HG03342 (cell line): Measurements from ENCODE around the gene GM2A.
"Not testable (repeated sequence)": the region's sequence is repeated elsewhere in the genome, so short reads cannot be mapped to it uniquely, and the experiment has no call there.

Experiments used
- ATAC-seq: cut with Tn5 transposase; IDR thresholded peaks from one replicate; pipeline ENCODE4 v1.9.1; 2021; ENCODE audit warnings: mild to moderate bottlenecking, moderate library complexity; ENCODE audit not compliant: unreplicated experiment

Gene GM2A

GRCh38 chr5:151284392-151284967, 31.5 kb downstream of the GM2A start:
- no peak for ATAC-seq

- ATAC-seq, result no peak
Measured at GRCh38 chr5:151285683-151286082, 32.7 kb downstream of the GM2A start.

DNA sequence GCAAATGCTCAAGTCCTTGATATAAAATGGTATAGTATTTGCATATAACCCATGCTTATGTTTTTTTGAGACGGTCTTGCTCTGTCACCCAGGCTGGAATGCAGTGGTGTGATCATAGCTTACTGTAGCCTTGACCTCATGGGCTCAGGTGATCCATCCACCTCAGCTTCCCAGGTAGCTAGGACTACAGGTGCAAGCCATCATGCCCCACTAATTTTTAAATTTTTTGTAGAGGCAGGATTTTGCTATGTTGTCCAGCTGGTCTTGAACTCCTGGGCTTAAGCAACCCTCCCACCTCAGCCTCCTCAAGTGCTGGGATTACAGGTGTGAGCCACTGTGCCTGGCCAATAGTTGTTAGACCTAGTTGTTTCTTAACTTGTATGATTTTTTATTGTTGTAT, 33.3 kb downstream of the GM2A start:
- ATAC-seq, result no peak

GRCh38 chr5:151288180-151288579, 35.2 kb downstream of the GM2A start:
- ATAC-seq, result no peak

DNA sequence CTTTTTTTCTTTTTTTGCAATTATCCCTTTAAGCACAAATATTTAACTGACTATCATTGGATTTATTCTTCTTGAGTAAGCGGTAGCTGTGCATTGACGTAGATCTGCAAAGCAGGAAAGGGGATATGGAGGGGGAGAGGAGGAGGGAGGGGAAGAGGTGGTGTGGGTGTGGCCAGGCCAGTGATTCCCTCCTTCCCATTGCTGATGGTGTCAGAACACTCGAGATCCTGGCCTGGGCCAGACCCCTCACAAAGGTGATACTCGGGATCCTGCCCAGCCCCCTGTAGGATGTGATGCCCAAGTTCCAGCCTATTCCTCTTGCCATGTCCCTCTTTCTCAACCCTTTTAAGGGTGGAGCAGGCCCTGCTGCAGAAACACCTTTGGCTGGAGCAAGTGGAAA, 40.6 kb downstream of the GM2A start:
- no peak for ATAC-seq

DNA sequence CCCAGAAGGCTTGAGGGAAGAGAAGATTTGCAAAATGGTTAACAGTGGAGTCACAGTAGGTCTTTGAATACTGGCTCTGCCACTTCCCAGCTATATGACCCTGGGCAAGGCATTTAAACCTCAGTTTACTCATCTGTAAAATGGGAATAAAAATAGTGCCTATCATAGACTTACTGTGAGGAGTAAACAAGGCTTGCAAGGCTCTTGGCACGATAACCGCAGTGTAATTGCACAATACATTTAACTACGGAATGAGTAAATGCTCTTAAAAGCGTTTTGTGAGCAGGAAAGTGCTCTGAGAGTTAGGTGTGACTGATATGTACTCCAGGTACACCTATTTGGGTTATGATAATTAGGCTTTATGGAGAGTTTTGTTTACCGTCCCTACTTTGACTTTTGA, 42.2 kb downstream of the GM2A start:
- no peak for ATAC-seq

DNA sequence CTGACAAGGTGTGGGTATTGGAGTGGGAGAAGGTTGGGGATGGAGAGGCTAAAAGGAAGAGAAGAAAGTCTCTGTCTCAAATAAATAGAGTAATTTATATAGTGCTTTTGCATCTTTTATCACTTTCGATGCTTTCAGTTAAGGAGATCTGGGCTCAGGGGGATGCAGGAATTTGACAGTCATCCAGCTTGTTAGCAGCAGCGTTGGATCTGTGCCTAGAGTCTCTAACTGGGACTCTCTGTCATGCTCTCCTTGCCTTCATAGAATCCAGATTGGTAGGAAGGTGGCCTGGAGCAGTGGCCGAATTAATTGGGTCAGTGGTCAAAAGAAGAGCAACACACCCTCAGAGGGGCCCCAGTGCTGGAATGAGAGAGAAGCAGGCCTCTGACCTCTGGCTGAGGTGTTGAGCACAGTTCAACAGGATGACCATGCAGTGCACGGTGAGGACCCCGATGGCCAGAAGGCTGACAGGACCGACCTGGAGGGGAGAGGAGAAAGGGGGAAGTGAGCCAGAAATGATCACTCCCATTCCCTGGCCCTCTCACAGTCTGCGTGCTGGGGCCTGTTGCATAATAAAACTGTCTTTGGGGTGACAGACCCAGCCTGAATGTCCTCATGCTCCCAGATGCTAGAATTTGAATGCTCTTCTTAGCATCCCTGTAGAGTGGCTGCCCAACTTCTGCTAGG, 42.9 kb downstream of the GM2A start:
- no peak for ATAC-seq

DNA sequence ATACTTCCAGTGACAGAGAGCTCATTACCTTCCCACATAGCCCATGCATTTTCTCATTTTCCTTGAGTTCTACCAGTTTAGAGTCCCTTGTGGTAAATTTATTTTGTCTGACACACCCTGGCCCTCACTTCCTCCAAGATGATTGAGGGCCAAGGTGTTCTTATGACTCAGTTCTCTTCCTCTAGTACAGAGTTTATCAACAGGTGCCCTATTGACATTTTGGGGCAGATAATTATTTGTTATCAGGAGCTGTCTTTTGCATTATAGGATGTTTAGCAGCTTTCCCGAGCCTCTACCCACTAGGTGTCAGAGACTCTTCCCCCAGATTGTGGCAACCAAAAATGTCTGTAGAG, 43.5 kb downstream of the GM2A start:
- no peak for ATAC-seq

DNA sequence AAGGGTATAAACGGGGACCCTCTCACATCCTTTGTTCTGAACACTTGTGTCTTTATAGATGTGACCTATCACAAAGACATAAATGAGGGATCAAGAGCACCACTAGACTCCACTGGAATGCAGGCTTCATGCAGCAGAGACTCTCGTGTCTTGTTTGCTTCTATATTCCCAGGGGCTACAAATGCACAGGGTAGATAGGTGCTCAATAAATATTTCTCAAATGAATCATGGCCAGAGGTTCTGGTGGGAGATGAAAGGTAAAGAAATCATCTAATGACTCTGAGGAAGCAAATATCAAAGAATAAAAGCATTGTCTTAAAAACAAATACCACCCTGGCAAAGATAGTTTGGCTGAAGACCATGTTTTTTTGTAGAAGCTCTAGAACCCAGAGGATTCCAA, 44.0 kb downstream of the GM2A start:
- no peak for ATAC-seq

DNA sequence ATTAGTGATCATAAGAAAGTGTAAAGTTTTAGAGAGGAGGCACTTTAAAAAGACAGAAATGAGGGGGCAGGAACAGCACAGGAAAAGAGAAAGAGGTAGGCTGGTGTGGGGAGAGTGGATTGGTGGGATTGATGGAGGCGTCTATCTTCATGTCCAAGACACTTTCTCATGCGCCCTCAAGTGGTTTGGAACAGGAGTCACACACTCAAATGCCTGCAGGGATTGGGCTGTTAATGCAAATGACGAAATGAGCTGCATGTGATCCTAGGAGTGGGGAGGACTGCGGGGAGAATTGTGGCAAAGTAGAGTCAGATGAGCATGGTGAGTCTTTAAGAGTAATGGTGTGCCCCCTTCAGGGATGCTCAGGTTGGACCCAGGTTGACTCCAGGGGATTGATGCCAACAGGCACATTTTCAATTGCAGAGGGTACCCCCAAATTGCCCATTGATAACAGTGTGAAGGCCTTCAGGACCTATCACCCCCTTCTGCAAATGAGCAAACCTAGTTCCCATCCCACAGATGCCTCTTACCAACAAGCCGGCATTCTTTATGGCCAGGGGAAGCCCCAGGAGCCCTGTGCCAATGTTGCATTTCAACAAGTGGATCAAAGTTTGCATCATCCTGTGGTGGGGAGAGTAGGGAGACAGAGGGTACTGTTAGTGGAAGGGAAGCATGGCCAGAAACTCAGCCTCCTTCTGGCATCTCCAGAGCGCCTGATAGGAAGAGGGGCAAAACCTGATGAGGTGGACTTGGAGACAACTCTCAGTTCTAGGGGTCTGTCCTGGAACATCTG, 45.3 kb downstream of the GM2A start:
- peak; percentile 84 for ATAC-seq

DNA sequence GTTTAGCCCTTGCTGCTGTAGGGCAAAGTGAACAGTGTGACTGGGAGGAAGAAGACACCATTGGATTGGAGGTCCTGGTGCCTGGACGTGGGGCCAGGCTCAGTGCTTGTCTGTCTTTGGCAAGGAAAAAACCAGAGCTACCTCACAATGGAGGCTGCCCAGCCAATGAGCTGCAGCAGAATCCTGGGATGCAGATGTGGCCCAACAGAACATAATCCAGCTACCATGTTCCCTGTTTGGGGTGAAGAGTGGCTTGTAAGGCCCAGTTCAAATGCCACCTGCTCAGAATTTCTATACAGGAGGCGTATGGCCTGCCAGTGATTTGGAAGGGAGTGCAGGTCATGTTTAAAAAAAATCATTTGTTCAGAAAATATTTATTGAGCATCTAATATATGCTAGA, 50.7 kb downstream of the GM2A start, which contains the start of gene SLC36A3:
Gene SLC36A3 (minus strand): TSS at position 101 of the 400 bp plus-strand sequence. CDS start 412 bp downstream, outside the sequence.
- no peak for ATAC-seq

- not testable (repeated sequence) for ATAC-seq
Measured at GRCh38 chr5:151309266-151309665, 56.3 kb downstream of the GM2A start.

DNA sequence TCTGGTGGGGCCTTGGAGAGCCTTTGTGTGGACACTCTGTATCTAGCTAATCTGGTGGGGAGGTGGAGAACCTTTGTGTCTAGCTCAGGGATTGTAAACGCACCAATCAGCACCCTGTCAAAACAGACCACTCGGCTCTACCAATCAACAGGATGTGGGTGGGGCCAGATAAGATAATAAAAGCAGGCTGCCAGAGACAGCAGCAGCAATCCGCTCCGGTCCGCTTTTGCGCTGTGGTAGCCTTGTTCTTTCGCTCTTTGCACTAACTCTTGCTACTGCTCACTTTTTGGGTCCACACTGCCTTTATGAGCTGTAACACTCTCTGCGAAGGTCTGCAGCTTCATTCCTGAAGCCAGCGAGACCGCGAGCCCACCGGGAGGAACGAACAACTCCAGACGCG, 56.8 kb downstream of the GM2A start:
- not testable (repeated sequence) for ATAC-seq

GRCh38 chr5:151310932-151311331, 57.9 kb downstream of the GM2A start:
- ATAC-seq, result no peak

- ATAC-seq, result no peak
Measured at GRCh38 chr5:151312756-151313324, 59.9 kb downstream of the GM2A start.

DNA sequence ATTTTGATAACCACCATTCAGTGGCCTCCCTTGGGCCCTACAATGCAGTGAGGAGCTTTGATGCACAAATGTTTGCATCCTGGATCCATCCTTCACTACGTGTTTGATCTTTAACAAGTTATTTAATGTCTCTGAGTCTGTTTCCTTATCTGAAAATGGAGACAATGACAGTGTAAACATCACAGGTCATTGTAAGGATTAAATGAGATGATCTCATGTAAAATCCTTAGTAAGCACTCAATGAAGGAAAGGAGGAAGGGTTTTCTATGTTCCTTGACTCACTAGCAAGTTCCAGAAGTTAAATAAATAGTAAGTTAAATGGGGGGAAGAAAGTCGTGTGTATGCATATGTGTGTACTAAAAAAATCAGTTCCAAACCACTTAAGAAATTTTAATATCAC, 60.4 kb downstream of the GM2A start:
- ATAC-seq, result no peak

DNA sequence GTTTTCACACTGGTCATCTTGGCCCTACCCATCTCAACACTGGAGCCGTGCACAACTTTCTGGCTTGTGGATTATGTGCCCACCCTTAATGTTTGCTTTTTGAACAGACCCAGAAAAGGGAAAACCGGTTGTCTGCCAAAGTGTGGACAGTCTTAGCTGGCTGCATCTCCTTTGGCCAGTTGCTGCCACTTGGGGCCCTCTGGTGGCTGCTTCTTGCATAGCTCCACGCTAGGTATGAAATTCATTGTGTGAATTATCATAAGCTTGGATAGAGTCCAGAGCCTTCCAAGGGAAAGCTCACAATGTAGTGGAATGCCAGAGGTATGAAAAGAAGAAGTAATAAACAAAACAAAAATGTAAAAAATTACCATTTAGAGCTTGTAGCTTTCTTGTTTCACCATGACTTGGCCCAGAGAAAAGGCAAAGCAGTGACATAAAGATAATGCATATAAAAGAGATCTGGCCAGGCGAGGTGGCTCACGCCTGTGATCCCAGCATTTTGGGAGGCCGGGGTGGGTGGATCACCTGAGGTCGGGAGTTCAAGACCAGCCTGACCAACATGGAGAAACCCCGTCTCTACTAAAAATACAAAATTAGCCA, 63.1 kb downstream of the GM2A start:
- ATAC-seq, result peak; percentile 76

- no peak for ATAC-seq
Measured at GRCh38 chr5:151317871-151318270, 64.9 kb downstream of the GM2A start.

DNA sequence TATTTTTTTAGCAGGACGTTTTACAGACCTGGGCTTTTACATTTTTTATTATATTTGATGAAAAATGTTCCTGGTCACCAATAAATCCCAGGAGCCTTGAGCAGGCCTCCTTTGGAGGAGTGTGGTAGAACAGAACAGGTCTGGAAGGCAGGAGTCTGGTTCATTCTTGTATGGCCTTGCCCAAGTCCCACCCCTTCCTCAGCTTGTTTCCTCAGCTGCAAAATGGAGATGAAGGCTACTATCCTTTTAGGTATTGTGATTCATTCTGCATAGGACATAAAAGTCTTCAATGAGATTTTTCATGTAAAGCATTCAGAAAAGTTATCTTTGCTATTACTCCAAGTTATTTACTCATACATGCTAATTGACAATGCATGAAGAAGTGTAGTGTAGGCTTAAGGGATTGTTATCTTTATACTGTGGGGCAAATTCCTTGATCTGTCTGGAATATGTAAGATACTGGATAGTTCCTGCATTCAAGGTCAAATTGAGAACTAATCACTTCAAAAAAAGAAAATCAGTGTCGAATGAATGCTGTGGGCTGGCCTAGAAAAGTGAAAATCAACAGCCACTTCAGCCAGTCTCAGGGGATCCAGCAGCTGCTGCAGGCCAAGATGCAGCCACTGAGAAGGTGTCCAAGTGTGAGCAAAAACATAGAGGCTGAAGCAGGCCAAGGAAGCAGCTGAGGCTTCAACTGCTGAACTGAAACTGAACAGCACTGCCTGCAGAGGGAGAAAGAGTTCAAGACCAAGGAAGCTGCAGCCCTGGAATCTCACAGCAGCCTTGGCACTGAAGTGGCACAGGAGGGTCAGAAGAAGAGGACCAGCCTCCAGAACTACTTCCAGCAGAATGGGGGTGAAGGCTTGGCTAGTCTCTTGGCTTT, 66.1 kb downstream of the GM2A start:
- peak; percentile 70 for ATAC-seq
